ENCODE data around the gene RNU1-4.
"Not testable (repeated sequence)": the region's sequence is repeated elsewhere in the genome, so short reads cannot be mapped to it uniquely, and the experiment has no call there.

- TF ChIP-seq CTCF (conservative IDR thresholded peaks at IDR 0.05 in 1 of 2, IDR thresholded peaks at IDR 0.05 in 1 of 2; ENCODE audit: low read depth in 1 of 2, low read length in 2 of 2); EZH2 (IDR thresholded peaks at IDR 0.05; ENCODE audit: low read length, missing control alignments): not testable (repeated sequence)
Observed at GRCh38 chr1:16752770-16753169, 12.5 kb downstream of the RNU1-4 start.
